ENCODE measurements around the gene DLX4. TPM values are rescaled to one million over a fixed set of nuclear protein-coding genes. Genes with fewer than 3 reads are reported as not detected.

Gene DLX4
- total RNA-seq, 1 experiment from 2014 or later, result 1.3 TPM

- Mint-ChIP-seq H3K36me3 (no peaks in the 10 kb centered on the region), H3K4me3 (peak overlapping the region; percentile 50), H3K27me3 (ENCODE audit: low read depth) (peaks cover 99% of the 10 kb centered on the region), H3K4me1 (peaks cover 43% of the 10 kb centered on the region), H3K27ac (no peak overlapping the region), H3K9me3 (no peaks in the 10 kb centered on the region)
- DNase-seq (ENCODE audit: low spot score) (peak; percentile 43), ATAC-seq (peak; percentile 5)
- TF ChIP-seq AR (CRISPR knock-in tag; IDR thresholded peaks at IDR 0.05) (no peak), ELF4 (CRISPR knock-in tag; IDR thresholded peaks at IDR 0.05; ENCODE audit: low read depth) (no peak), ZNF423 (CRISPR knock-in tag; IDR thresholded peaks at IDR 0.05) (peak; percentile 45; the same call in 1 of the 2 replicates), TP53 (CRISPR knock-in tag; IDR thresholded peaks at IDR 0.05) (no peak), OVOL2 (CRISPR knock-in tag; IDR thresholded peaks at IDR 0.05; ENCODE audit: borderline replicate concordance) (no peak), TEAD4 (CRISPR knock-in tag; IDR thresholded peaks at IDR 0.05) (no peak)
- CTCF ChIA-PET, result interaction anchor here (1.3 to 15.4 kb wide), 5 partner anchors 20 to 111 kb away, joined by 3 to 221 read pairs (median 6); partner anchors contain the start of gene DLX3
- POLR2A ChIA-PET, result no interaction called here
Observed at GRCh38 chr17:49971848-49972485, 3.0 kb downstream of the DLX4 start.

- Mint-ChIP-seq H3K27me3 (ENCODE audit: low read depth) (peaks cover 99% of the 10 kb centered on the region), H3K4me3 (peak overlapping the region; percentile 47), H3K27ac (no peak overlapping the region), H3K9me3 (no peaks in the 10 kb centered on the region), H3K4me1 (peaks cover 51% of the 10 kb centered on the region), H3K36me3 (no peaks in the 10 kb centered on the region)
- ChIA-PET POLR2A (interaction anchor here (0.9 kb wide), 1 partner anchor 38 kb away, joined by 3 read pairs; no protein-coding TSS in a partner anchor), CTCF (interaction anchor here (0.5 to 15.4 kb wide), 11 partner anchors 18 to 169 kb away, joined by 3 to 221 read pairs (median 3); partner anchors contain the start of gene DLX3)
- ATAC-seq, result peak; percentile 6
- peak; percentile 39 for DNase-seq (ENCODE audit: low spot score)
- TF ChIP-seq NR1H2 (CRISPR knock-in tag; IDR thresholded peaks at IDR 0.05) (no peak), FOXP1 (CRISPR knock-in tag; IDR thresholded peaks at IDR 0.05; ENCODE audit: borderline replicate concordance) (0 out of 2 replicates have a peak, but pooled peaks have one; percentile 56)
Observed at GRCh38 chr17:49972486-49973270, 3.7 kb downstream of the DLX4 start.

- Mint-ChIP-seq H3K9me3 (no peaks in the 10 kb centered on the region), H3K27me3 (ENCODE audit: low read depth) (peaks cover 99% of the 10 kb centered on the region), H3K4me1 (peaks cover 56% of the 10 kb centered on the region), H3K27ac (no peak overlapping the region), H3K4me3 (peak overlapping the region; percentile 47), H3K36me3 (no peaks in the 10 kb centered on the region)
- DNase-seq (ENCODE audit: low spot score) (no peak), ATAC-seq (no peak)
- ChIA-PET POLR2A (interaction anchor here (0.9 kb wide), 1 partner anchor 39 kb away, joined by 3 read pairs; no protein-coding TSS in a partner anchor), CTCF (interaction anchor here (0.8 to 15.4 kb wide), 9 partner anchors 19 to 121 kb away, joined by 3 to 221 read pairs (median 3); partner anchors contain the start of gene DLX3)
- no peak for TF ChIP-seq CREB1 (CRISPR knock-in tag; IDR thresholded peaks at IDR 0.05)
- TF ChIP-seq SOX15 (CRISPR knock-in tag; IDR thresholded peaks at IDR 0.05), result no peak
- no peak for TF ChIP-seq AR (CRISPR knock-in tag; IDR thresholded peaks at IDR 0.05)
- no peak for TF ChIP-seq HMGXB4 (CRISPR knock-in tag; IDR thresholded peaks at IDR 0.05)
- no peak for TF ChIP-seq ZNF281 (CRISPR knock-in tag; IDR thresholded peaks at IDR 0.05)
- no peak for TF ChIP-seq NR3C1 (CRISPR knock-in tag; conservative IDR thresholded peaks at IDR 0.05; ENCODE audit: low read depth)
- TF ChIP-seq FOXP4 (CRISPR knock-in tag; IDR thresholded peaks at IDR 0.05), result no peak
- no peak for TF ChIP-seq E2F4 (CRISPR knock-in tag; IDR thresholded peaks at IDR 0.05; ENCODE audit: borderline replicate concordance, low read depth)
Observed at GRCh38 chr17:49973271-49973615, 4.3 kb downstream of the DLX4 start.
